ENCODE measurements around the gene KDM7A.

- no peak for TF ChIP-seq CTCF (conservative IDR thresholded peaks at IDR 0.05; ENCODE audit: low read depth, low read length)
- TF ChIP-seq BHLHE40 (IDR thresholded peaks at IDR 0.05; ENCODE audit: low read depth, low read length), result no peak
- TF ChIP-seq FOS (IDR thresholded peaks at IDR 0.05; ENCODE audit: low read depth, low read length), result no peak
- TF ChIP-seq USF2 (IDR thresholded peaks at IDR 0.05; ENCODE audit: low read depth, low read length), result no peak
- no peak for TF ChIP-seq POLR2A (IDR thresholded peaks at IDR 0.05; ENCODE audit: low read depth, low read length)
- no peak for TF ChIP-seq MAFK (IDR thresholded peaks at IDR 0.05; ENCODE audit: low read depth, low read length)
- no peak for TF ChIP-seq RAD21 (IDR thresholded peaks at IDR 0.05; ENCODE audit: low read length)
- TF ChIP-seq SMC3 (IDR thresholded peaks at IDR 0.05; ENCODE audit: low read depth, low read length), result no peak
- TF ChIP-seq ELK1 (IDR thresholded peaks at IDR 0.05; ENCODE audit: borderline replicate concordance, low read depth, low read length), result no peak
- TF ChIP-seq MAZ (IDR thresholded peaks at IDR 0.05; ENCODE audit: borderline replicate concordance, low read depth, low read length), result no peak
- no peak for TF ChIP-seq RFX5 (IDR thresholded peaks at IDR 0.05; ENCODE audit: low read depth, low read length)
- TF ChIP-seq CEBPB (IDR thresholded peaks at IDR 0.05; ENCODE audit: low read depth, low read length), result no peak
- no peak for TF ChIP-seq MXI1 (IDR thresholded peaks at IDR 0.05; ENCODE audit: borderline replicate concordance, low read depth, low read length)
Observed at GRCh38 chr7:140084972-140085371, 91.8 kb downstream of the KDM7A start.
